GM13977 (cell line): ENCODE data around the gene IL36G.

Source experiments
- DNase-seq: peaks from one replicate; pipeline ENCODE4 v3.0.0; 2012; ENCODE audit warnings: low spot score
- in situ Hi-C: fragments of 300-500 bp; cut with MboI; formaldehyde crosslinking; loops from one replicate; pipeline ENCODE4 v1.12.0; 2022; ENCODE audit warnings: low sequenced_read_pairs, low pct_unique_long_range_greater_than_20kb, mixed read lengths, inconsistent platforms; ENCODE audit not compliant: unreplicated experiment
- TF ChIP-seq, protein P1 (sequence below): IDR thresholded peaks from 2 replicates; pipeline ENCODE4 v1.5.1; 2012; ENCODE audit warnings: mild to moderate bottlenecking, control low read depth; ENCODE audit not compliant: insufficient read depth; ENCODE audit errors: extremely low read depth, missing control alignments

The IL36G gene

DNA sequence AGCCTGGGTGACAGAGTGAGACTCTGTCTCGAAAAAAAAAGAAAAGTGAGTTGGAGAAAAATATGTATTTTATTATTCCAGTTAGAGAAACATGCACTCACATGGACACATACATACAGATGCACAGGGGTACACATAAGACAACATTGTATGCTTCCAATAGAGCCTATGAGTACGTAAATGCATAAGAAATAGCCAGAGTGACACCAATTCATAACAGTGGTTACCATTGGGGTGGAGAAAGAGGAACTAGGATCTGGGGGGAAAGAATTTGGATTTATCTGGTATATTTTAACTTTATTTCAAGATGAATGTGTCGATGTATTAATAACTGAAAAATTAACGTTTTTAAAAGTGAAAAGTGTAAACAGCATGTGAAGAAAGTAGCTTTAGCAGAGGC is 43.5 kb downstream of the IL36G start:
- TF ChIP-seq, protein P1, sequence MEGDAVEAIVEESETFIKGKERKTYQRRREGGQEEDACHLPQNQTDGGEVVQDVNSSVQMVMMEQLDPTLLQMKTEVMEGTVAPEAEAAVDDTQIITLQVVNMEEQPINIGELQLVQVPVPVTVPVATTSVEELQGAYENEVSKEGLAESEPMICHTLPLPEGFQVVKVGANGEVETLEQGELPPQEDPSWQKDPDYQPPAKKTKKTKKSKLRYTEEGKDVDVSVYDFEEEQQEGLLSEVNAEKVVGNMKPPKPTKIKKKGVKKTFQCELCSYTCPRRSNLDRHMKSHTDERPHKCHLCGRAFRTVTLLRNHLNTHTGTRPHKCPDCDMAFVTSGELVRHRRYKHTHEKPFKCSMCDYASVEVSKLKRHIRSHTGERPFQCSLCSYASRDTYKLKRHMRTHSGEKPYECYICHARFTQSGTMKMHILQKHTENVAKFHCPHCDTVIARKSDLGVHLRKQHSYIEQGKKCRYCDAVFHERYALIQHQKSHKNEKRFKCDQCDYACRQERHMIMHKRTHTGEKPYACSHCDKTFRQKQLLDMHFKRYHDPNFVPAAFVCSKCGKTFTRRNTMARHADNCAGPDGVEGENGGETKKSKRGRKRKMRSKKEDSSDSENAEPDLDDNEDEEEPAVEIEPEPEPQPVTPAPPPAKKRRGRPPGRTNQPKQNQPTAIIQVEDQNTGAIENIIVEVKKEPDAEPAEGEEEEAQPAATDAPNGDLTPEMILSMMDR: no peak
- DNase-seq: no peak
- in situ Hi-C loops: no loop called here

DNA sequence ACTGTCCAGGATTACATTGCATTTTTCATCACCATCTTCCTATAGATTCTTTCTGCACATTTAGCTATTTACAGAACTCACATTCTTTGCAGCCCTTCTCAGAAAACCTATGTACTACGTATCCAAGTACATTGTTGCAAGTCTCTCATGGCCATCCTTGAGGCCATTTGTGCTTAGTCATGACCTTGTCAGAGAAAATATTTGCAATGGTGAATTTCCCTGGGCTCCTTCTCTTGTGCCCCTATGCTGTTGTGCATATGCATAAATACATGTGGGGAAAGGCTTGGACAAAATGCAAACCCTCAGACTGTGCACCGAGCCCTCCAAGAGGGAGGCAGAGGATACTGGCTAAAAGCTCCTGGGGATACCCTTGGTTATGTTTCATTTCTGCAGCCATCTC is 47.0 kb downstream of the IL36G start:
- in situ Hi-C loops: no loop called here
- no peak for DNase-seq
- TF ChIP-seq, protein P1: no peak

DNA sequence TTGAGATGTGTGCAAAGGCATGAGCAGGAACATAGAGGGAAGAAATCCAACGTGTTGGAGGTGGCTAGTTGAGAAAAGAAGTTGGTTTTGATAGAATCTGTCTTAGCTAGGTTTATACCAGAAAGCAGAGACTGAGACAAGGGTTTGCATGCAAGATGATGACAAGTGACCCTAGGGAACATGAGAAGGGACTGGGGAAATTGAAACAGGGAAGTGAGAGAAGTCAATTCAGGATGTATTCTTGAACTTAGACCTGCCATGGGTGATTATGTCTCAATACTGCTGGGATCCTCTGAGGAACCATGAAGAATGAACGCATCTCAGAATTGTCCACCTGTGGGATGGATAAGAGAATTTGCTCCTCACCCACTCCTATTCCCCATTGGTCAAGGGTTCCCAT is 47.9 kb downstream of the IL36G start:
- DNase-seq: no peak
- TF ChIP-seq, protein P1: no peak
- in situ Hi-C loops: no loop called here

DNA sequence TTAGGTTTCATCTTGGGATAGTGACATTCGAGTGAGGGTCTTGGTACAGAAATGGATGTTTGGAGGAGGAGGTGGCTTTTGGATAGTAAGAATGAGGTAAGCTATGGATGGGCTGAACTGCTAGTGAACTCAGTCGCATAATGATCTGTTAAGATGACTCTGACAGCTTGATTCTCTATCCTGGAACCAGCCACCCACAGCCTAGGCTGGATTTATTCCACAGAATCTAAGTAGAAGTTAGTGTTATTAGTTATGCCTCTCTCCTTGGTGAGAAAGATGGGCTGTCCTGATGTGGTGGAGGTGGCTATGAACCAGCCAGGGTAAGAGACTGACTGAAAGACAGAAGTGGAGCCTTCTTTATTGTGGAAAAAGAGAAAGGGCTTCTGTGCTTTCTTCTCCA is 49.9 kb downstream of the IL36G start:
- TF ChIP-seq, protein P1: no peak
- no peak for DNase-seq
- in situ Hi-C loops: no loop called here

DNA sequence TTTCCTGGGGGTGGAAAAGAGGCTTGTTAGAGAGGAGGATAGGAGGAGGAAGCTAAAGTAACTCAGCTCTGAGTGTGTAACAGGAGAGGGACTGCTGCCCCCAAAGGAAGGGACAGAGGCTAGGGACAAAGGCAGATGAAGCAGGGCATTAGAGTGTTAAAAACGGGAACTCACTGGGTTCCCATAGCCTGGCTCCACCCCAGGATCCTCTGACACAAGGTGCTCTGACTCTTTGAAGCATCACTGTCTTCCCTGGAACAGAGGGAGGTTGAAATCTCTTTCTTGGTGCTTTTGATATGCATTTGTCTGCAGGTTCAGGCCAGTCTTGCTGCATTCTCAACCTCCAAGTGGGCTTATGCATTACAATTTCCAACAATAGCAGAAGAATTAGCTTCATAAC is 50.3 kb downstream of the IL36G start:
- no peak for DNase-seq
- in situ Hi-C loops: no loop called here
- TF ChIP-seq, protein P1: no peak

DNA sequence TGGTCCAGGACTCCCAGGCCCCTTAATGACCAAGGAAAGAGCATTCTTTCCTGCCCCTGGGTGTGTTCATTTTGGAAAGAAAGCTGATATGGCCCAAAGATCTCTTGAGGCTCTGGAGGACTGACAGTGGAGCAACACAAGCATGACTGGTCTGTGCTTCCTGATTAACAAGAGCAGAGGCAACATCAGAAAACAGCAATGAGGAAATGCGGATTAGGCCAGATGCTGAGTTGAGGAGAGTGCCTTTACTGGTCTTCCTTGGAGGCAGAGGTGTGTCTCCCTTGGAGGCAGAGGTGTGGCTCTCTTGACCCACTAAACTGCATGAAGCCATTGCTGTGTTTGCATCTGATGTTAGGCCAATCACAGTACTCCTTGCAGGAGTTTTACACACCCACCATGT is 54.9 kb downstream of the IL36G start:
- DNase-seq: no peak
- in situ Hi-C loops: no loop called here
- TF ChIP-seq, protein P1: no peak

DNA sequence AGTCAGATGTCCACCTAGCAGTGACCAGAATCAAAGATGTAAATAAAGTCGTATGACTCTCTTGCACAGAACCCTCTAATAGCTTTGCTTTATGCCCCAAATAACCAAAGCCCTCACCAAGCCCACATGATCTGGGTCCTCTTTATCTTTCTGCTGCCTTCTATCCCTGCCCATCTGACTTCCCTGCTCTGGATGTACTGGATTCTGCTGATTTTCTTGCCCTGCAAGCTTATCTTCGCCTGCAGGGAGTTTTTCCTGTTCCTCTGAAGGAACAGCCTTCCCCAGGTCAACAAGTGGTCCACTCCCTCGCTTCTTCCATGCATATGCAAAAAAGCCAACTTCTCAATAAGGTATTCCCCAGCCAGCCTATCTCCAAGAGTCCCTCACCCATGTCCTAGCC is 56.2 kb downstream of the IL36G start:
- TF ChIP-seq, protein P1: no peak
- in situ Hi-C loops: no loop called here
- no peak for DNase-seq
